Activated CD4-positive, alpha-beta memory T cell treated with anti-CD3 and anti-CD28 coated beads for 36 hours (primary cell): Measurements from ENCODE around the gene TMEM178A. TPM values are rescaled to one million over a fixed set of nuclear protein-coding genes. Genes with fewer than 3 reads are reported as not detected.
"Not testable (repeated sequence)": the region's sequence is repeated elsewhere in the genome, so short reads cannot be mapped to it uniquely, and the experiment has no call there.

Experiments used
- CTCF ChIA-PET: fragments of 350-600 bp; sonication (Branson Sonifier 250); formaldehyde crosslinking; loops from one replicate; lab custom pipeline; 2021; ENCODE audit warnings: antibody characterized with exemption, inconsistent platforms; lab: Charles Lee
- POLR2A ChIA-PET: fragments of 350-600 bp; sonication (Branson Sonifier 250); formaldehyde crosslinking; loops from one replicate; lab custom pipeline; 2021; ENCODE audit warnings: antibody characterized with exemption; lab: Charles Lee
- DNase-seq: peaks from one replicate; pipeline ENCODE4 v3.0.0-alpha.2; 2020
- H3K27ac Mint-ChIP-seq: one replicate; pipeline ENCODE4 v1.8.0; 2021; ENCODE audit warnings: mixed read lengths
- H3K27me3 Mint-ChIP-seq: one replicate; pipeline ENCODE4 v1.8.0; 2021; ENCODE audit warnings: mixed read lengths
- H3K36me3 Mint-ChIP-seq: one replicate; pipeline ENCODE4 v1.8.0; 2021; ENCODE audit warnings: mixed read lengths
- H3K4me1 Mint-ChIP-seq: one replicate; pipeline ENCODE4 v1.8.0; 2021; ENCODE audit warnings: low read depth, mixed read lengths
- H3K4me3 Mint-ChIP-seq: one replicate; pipeline ENCODE4 v1.8.0; 2021; ENCODE audit warnings: mild to moderate bottlenecking, mixed read lengths
- H3K9me3 Mint-ChIP-seq: one replicate; pipeline ENCODE4 v1.8.0; 2021; ENCODE audit warnings: mixed read lengths
- intact Hi-C: fragments of 100-400 bp; cut with micrococcal nuclease; formaldehyde crosslinking; loops from one replicate; pipeline ENCODE4 v1.15.1; 2023
- total RNA-seq, 2 experiments: library from RNA; stranded (reverse); gene quantifications; one replicate each; pipeline ENCODE4 v1.2.3, GENCODE V29; 2021

The TMEM178A gene
- total RNA-seq, 2 experiments from 2014 or later: 0.29 to 0.48 TPM

GRCh38 chr2:39650468-39650867, 15.2 kb upstream of the TMEM178A start:
- Mint-ChIP-seq H3K36me3 (no peaks in the 10 kb centered on the region), H3K4me1 (no peaks in the 10 kb centered on the region), H3K27ac (no peak overlapping the region), H3K4me3 (no peak overlapping the region), H3K27me3 (peaks cover 6% of the 10 kb centered on the region), H3K9me3 (peaks cover 4% of the 10 kb centered on the region)
- ChIA-PET CTCF (no interaction called here), POLR2A (interaction anchor here (0.5 kb wide), 1 partner anchor 9 kb away, joined by 3 read pairs; no protein-coding TSS in a partner anchor)
- intact Hi-C loops: no loop called here
- no peak for DNase-seq

GRCh38 chr2:39656215-39656614, 9.5 kb upstream of the TMEM178A start:
- H3K27ac Mint-ChIP-seq, H3K4me1 Mint-ChIP-seq, POLR2A ChIA-PET, H3K4me3 Mint-ChIP-seq, H3K36me3 Mint-ChIP-seq, H3K9me3 Mint-ChIP-seq, CTCF ChIA-PET, intact Hi-C loops, DNase-seq: not testable (repeated sequence)
- H3K27me3 Mint-ChIP-seq: peaks cover 10% of the 10 kb centered on the region

DNA sequence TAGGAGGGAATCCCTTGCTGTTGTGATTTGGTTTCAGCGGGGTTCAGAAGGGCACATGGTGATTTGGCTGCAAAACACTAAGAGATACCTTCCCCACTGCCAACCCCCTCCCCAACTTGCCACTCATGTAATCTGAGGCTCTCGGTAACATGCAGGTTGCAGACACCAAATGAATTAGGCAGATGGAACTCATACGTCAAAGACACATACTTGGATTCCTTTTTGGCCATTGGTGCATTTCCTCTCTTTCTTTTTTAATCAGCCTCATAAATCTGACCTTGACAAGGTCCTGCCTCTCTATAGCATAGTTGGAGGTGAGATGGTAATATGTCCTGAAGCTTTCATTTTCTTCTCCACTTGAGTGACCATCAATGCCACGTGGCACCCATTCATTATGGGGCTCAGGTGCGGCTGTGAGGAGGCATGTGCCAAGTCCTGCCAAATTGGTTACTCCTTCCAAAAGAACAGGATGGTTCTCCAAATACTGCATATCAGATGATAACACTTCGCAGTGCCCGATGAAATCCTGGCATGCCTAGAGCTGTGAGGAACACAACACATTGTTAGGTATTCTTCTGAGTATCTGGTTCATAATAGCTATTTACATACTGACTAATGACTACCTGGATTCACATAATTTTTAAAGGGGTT, 8.3 kb upstream of the TMEM178A start:
- intact Hi-C loops: no loop called here

DNA sequence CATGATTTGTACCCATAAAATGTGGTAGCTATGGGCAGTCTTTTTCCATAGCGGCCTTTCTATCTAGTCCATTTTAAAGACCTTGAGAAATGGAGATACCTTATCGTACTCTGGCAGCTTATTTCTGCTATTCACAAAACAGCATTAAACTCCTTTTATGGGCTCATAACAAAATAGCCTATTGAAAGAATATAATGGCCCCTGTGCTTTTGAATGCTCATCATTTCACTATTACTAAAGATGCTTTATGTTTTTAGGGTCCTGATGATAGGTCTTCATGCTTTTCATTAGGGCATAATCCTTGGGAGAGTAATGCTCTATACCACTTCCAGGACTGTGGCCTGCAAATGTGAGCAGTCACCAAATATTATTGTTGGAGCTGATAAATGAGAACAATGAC, 7.3 kb upstream of the TMEM178A start:
- no peak overlapping the region for H3K4me3 Mint-ChIP-seq
- no peak overlapping the region for H3K27ac Mint-ChIP-seq
- POLR2A ChIA-PET: no interaction called here
- H3K4me1 Mint-ChIP-seq: no peaks in the 10 kb centered on the region
- DNase-seq: no peak
- H3K9me3 Mint-ChIP-seq: peaks cover 4% of the 10 kb centered on the region
- intact Hi-C loops: no loop called here
- H3K27me3 Mint-ChIP-seq: peaks cover 22% of the 10 kb centered on the region
- H3K36me3 Mint-ChIP-seq: no peaks in the 10 kb centered on the region
- CTCF ChIA-PET: no interaction called here

More for the DNA sequence above, 8.3 kb upstream of the TMEM178A start:
- no peaks in the 10 kb centered on the region for H3K4me1 Mint-ChIP-seq
- peaks cover 4% of the 10 kb centered on the region for H3K9me3 Mint-ChIP-seq
- no peak overlapping the region for H3K27ac Mint-ChIP-seq
- ChIA-PET CTCF (no interaction called here), POLR2A (no interaction called here)
- no peak overlapping the region for H3K4me3 Mint-ChIP-seq
- H3K36me3 Mint-ChIP-seq: no peaks in the 10 kb centered on the region
- peaks cover 16% of the 10 kb centered on the region for H3K27me3 Mint-ChIP-seq
- DNase-seq: no peak

DNA sequence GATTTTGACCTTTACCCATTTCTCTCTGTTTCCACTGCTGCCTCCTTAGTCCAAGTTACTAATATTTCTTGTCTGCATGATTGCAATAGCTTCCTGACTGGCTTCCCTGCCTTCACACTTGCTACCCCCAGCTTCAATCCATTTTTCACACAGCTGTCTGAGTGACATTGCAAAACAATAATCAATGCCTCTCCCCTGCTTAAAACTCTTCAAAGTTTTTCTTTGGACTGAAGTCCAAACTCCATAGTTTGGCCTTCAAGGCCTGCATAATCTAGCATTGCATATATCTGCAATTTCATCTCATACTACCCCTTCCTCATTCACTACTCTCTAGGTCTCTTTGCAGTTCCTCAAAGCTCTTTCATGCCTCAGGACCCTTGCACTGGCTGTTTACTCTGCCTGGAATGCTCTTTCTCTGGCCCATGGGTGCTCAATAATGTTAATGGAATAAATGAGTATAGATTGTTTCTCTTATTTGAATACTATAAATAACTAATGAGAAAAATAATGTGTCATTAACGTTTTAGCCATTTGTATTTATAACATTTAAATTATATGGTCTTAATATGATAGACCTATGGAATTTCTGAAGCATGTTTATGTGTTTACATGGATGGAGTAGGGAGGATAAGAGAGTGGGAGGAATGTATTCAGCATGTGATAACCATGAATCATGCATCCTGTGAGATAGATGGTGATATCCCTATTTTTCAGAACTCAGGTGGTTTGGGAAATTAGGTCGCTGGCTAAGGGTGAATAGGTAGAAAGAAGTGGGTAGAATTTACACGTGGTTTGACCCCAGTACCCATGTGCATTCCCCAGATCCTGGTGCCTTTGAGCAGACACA, 5.7 kb upstream of the TMEM178A start:
- no peak for DNase-seq
- H3K4me1 Mint-ChIP-seq: no peaks in the 10 kb centered on the region
- H3K27me3 Mint-ChIP-seq: peaks cover 29% of the 10 kb centered on the region
- POLR2A ChIA-PET: no interaction called here
- H3K4me3 Mint-ChIP-seq: no peak overlapping the region
- H3K36me3 Mint-ChIP-seq: no peaks in the 10 kb centered on the region
- CTCF ChIA-PET: no interaction called here
- peaks cover under 1% of the 10 kb centered on the region for H3K9me3 Mint-ChIP-seq
- intact Hi-C loops: no loop called here
- H3K27ac Mint-ChIP-seq: no peak overlapping the region

GRCh38 chr2:39660612-39661236, 5.0 kb upstream of the TMEM178A start:
- Mint-ChIP-seq H3K4me3 (no peak overlapping the region), H3K27ac (no peak overlapping the region), H3K9me3 (no peaks in the 10 kb centered on the region), H3K36me3 (no peaks in the 10 kb centered on the region), H3K27me3 (peaks cover 32% of the 10 kb centered on the region), H3K4me1 (peaks cover 3% of the 10 kb centered on the region)
- ChIA-PET CTCF (no interaction called here), POLR2A (no interaction called here)
- intact Hi-C loops: no loop called here
- no peak for DNase-seq

- Mint-ChIP-seq H3K9me3 (no peaks in the 10 kb centered on the region), H3K27me3 (peaks cover 36% of the 10 kb centered on the region), H3K4me3 (no peak overlapping the region), H3K36me3 (no peaks in the 10 kb centered on the region), H3K4me1 (peaks cover 9% of the 10 kb centered on the region), H3K27ac (no peak overlapping the region)
- intact Hi-C loops: no loop called here
- CTCF ChIA-PET: no interaction called here
- no peak for DNase-seq
- POLR2A ChIA-PET: no interaction called here
These were observed 3.9 kb upstream of the TMEM178A start for GRCh38 chr2:39661826-39662225.

DNA sequence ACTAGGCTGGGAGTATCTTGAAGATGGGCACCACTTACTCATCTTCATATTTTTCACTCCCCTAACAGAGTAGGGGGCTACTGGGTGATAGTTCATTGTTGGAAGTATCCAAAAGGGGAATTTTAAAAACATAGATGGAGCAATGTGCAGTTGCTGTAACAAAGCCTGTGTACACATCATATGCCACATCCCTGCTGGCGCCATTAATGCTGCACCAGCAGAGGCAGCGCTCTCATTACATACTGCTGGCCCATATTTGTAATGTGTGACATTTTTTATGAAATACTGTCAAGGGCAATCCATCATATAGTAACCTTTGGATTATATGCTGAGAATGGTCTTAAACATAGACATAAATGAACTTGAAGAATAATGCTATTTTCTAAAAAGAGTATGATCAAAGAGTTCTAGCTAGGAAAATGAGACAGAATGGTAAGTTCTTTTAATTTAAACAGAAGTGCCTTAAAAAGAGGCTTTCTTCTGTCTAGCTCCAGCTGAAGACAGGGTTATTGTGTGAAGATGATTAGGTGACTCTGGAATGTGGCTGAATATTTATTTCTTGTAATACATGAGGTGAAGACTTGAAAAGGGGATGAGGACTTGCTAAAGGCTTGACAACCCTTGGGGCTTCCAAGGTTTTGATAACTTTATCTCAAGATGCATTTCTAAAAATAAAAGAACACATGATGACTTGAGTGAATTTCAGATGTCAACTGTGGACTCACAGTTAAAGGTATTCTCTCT, 2.4 kb upstream of the TMEM178A start:
- CTCF ChIA-PET: interaction anchor here (0.6 kb wide), 1 partner anchor 23 kb away, joined by 3 read pairs; no protein-coding TSS in a partner anchor
- POLR2A ChIA-PET: no interaction called here
- no peak overlapping the region for H3K27ac Mint-ChIP-seq
- H3K27me3 Mint-ChIP-seq: peaks cover 52% of the 10 kb centered on the region
- no peaks in the 10 kb centered on the region for H3K9me3 Mint-ChIP-seq
- H3K4me1 Mint-ChIP-seq: peaks cover 9% of the 10 kb centered on the region
- DNase-seq: no peak
- no peak overlapping the region for H3K4me3 Mint-ChIP-seq
- intact Hi-C loops: no loop called here
- H3K36me3 Mint-ChIP-seq: no peaks in the 10 kb centered on the region

GRCh38 chr2:39664232-39664887, 1.4 kb upstream of the TMEM178A start:
- Mint-ChIP-seq H3K27ac (no peak overlapping the region), H3K4me3 (no peak overlapping the region), H3K27me3 (peaks cover 53% of the 10 kb centered on the region), H3K36me3 (no peaks in the 10 kb centered on the region), H3K9me3 (no peaks in the 10 kb centered on the region), H3K4me1 (peaks cover 9% of the 10 kb centered on the region)
- POLR2A ChIA-PET: no interaction called here
- intact Hi-C loops: no loop called here
- DNase-seq: no peak
- CTCF ChIA-PET: no interaction called here

DNA sequence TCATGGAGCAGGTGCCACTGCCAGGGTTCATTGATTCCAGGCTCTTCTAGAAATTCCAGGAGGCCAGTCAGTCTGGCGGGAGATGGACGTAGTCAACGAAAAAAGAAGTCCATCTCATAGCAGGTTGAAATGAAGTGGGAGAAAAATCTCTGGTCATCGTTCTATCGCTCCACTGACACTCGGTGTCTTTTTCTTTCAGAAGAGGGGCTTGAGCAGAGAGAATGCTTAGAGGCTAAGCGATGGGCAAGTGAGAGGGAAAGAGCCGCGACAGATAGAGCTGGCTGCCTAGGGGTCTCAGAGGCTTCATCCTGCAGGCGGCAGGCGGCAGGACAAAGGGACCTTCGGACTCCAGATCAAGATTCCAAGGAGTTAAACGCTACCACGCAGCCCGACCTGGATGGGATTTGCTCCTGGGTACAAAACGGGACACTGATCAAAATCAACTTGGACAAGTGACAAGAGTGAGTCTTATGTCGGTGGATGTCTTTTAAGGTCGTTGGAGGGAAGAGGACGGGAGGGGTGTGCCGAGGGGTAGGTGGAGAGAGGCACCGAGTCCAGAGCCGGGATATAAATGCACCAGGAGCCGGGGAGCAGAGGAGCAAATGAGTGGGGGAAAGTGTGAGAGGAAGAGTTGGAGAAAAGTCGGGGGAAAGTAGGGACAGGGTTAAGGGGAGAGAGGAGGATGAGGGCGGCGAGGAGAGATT, 677 bp upstream of the TMEM178A start:
- POLR2A ChIA-PET: no interaction called here
- intact Hi-C loops: no loop called here
- Mint-ChIP-seq H3K27me3 (peaks cover 55% of the 10 kb centered on the region), H3K27ac (no peak overlapping the region), H3K4me3 (peak overlapping the region; percentile 18), H3K9me3 (no peaks in the 10 kb centered on the region), H3K4me1 (peaks cover 9% of the 10 kb centered on the region), H3K36me3 (no peaks in the 10 kb centered on the region)
- CTCF ChIA-PET: no interaction called here
- DNase-seq: no peak

DNA sequence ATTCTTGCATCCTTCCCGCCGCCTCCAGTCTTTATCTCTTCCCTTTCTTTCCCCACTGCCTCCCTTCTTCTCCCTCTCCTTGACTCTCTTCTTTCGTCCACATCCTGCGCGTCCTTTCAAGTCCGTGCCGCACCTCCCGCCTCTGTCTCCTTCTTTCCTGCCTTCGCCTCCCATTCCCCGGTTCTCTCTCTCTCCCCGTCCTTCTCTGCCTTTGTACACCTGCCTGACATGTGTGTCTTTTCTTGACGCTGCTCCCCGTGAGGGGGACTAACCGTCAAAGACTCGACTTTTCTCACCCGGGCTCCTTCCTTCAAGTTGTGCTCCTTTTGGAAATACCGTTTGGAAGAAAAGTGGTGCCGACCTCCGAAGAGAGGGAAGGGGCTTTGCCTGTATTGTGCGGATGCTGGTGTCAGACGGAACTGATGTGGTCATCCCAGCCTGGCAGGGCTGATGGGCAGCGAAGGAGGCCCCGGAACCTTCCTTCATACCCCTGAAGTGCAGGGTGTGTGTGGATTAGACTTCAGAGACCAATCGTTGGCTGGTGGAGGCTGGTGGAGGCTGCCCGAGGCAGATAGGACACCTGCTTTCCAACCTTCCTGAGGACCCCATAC, 879 bp downstream of the TMEM178A start:
- H3K4me3 Mint-ChIP-seq: peak overlapping the region; percentile 49
- POLR2A ChIA-PET: no interaction called here

More for the DNA sequence above, 879 bp downstream of the TMEM178A start:
- H3K9me3 Mint-ChIP-seq: no peaks in the 10 kb centered on the region
- H3K4me1 Mint-ChIP-seq: peaks cover 9% of the 10 kb centered on the region
- CTCF ChIA-PET: no interaction called here
- H3K27ac Mint-ChIP-seq: no peak overlapping the region
- no peaks in the 10 kb centered on the region for H3K36me3 Mint-ChIP-seq
- no peak for DNase-seq
- H3K27me3 Mint-ChIP-seq: peaks cover 58% of the 10 kb centered on the region
- intact Hi-C loops: no loop called here
